ENCODE results near the gene CCDC60. TPM values are rescaled to one million over a fixed set of nuclear protein-coding genes. Genes with fewer than 3 reads are reported as not detected.

Gene CCDC60
- total and polyA plus RNA-seq, 2 of the 13 experiments (the other 11 are each of a cell fraction or from before 2014, with no cell fraction given) = not detected

- intact Hi-C loops (cut with micrococcal nuclease; ENCODE audit: unreplicated experiment) (no loop called here), in situ Hi-C loops (cut with HindIII; ENCODE audit: extremely low pct_ligation_motif_present, low pct_unique_long_range_greater_than_20kb) (no loop called here)
- TF ChIP-seq XBP1 (CRISPR knock-in tag; IDR thresholded peaks at IDR 0.05) = no peak
- no peak for TF ChIP-seq KAT2B (IDR thresholded peaks at IDR 0.05; ENCODE audit: borderline replicate concordance, low read depth, low read length)
- TF ChIP-seq ZNF274 (CRISPR knock-in tag; IDR thresholded peaks at IDR 0.05) = no peak
- TF ChIP-seq, protein P1, sequence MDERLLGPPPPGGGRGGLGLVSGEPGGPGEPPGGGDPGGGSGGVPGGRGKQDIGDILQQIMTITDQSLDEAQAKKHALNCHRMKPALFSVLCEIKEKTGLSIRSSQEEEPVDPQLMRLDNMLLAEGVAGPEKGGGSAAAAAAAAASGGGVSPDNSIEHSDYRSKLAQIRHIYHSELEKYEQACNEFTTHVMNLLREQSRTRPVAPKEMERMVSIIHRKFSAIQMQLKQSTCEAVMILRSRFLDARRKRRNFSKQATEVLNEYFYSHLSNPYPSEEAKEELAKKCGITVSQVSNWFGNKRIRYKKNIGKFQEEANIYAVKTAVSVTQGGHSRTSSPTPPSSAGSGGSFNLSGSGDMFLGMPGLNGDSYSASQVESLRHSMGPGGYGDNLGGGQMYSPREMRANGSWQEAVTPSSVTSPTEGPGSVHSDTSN (CRISPR knock-in tag; IDR thresholded peaks at IDR 0.05) = no peak
- TF ChIP-seq NFKBIZ (CRISPR knock-in tag; IDR thresholded peaks at IDR 0.05) = no peak
- no peak for TF ChIP-seq MIXL1 (CRISPR knock-in tag; IDR thresholded peaks at IDR 0.05)
- no peak for TF ChIP-seq ZBTB37 (CRISPR knock-in tag; IDR thresholded peaks at IDR 0.05)
- TF ChIP-seq, protein P2, sequence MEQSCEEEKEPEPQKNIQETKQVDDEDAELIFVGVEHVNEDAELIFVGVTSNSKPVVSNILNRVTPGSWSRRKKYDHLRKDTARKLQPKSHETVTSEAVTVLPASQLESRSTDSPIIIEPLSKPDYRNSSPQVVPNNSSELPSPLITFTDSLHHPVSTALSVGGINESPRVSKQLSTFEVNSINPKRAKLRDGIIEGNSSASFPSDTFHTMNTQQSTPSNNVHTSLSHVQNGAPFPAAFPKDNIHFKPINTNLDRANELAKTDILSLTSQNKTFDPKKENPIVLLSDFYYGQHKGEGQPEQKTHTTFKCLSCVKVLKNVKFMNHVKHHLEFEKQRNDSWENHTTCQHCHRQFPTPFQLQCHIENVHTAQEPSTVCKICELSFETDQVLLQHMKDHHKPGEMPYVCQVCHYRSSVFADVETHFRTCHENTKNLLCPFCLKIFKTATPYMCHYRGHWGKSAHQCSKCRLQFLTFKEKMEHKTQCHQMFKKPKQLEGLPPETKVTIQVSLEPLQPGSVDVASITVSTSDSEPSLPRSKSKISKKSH (CRISPR knock-in tag; IDR thresholded peaks at IDR 0.05; ENCODE audit: borderline replicate concordance) = no peak
- TF ChIP-seq, protein P3, sequence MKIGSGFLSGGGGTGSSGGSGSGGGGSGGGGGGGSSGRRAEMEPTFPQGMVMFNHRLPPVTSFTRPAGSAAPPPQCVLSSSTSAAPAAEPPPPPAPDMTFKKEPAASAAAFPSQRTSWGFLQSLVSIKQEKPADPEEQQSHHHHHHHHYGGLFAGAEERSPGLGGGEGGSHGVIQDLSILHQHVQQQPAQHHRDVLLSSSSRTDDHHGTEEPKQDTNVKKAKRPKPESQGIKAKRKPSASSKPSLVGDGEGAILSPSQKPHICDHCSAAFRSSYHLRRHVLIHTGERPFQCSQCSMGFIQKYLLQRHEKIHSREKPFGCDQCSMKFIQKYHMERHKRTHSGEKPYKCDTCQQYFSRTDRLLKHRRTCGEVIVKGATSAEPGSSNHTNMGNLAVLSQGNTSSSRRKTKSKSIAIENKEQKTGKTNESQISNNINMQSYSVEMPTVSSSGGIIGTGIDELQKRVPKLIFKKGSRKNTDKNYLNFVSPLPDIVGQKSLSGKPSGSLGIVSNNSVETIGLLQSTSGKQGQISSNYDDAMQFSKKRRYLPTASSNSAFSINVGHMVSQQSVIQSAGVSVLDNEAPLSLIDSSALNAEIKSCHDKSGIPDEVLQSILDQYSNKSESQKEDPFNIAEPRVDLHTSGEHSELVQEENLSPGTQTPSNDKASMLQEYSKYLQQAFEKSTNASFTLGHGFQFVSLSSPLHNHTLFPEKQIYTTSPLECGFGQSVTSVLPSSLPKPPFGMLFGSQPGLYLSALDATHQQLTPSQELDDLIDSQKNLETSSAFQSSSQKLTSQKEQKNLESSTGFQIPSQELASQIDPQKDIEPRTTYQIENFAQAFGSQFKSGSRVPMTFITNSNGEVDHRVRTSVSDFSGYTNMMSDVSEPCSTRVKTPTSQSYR (CRISPR knock-in tag; IDR thresholded peaks at IDR 0.05; ENCODE audit: borderline replicate concordance) = no peak
- TF ChIP-seq ZNF766 (CRISPR knock-in tag; IDR thresholded peaks at IDR 0.05; ENCODE audit: borderline replicate concordance) = no peak
- TF ChIP-seq RCOR2 (CRISPR knock-in tag; IDR thresholded peaks at IDR 0.05) = no peak
- no peak for TF ChIP-seq DR1 (CRISPR knock-in tag; IDR thresholded peaks at IDR 0.05)
- no peak for TF ChIP-seq ZZZ3 (CRISPR knock-in tag; IDR thresholded peaks at IDR 0.05; ENCODE audit: borderline replicate concordance)
- TF ChIP-seq RBM22 (optimal IDR thresholded peaks at IDR 0.05; ENCODE audit: low read length) = no peak
- no peak for TF ChIP-seq CREBL2 (CRISPR knock-in tag; IDR thresholded peaks at IDR 0.05; ENCODE audit: borderline replicate concordance)
- no peak for TF ChIP-seq ZNF841 (CRISPR knock-in tag; IDR thresholded peaks at IDR 0.05; ENCODE audit: borderline replicate concordance)
- no peak for TF ChIP-seq ZC3H4 (CRISPR knock-in tag; IDR thresholded peaks at IDR 0.05; ENCODE audit: borderline replicate concordance)
- no peak for TF ChIP-seq PAF1 (CRISPR knock-in tag; IDR thresholded peaks at IDR 0.05)
- TF ChIP-seq NR1H2 (CRISPR knock-in tag; IDR thresholded peaks at IDR 0.05; ENCODE audit: borderline replicate concordance, low read depth) = no peak
- no peaks in the 10 kb centered on the region for H3K4me1 ChIP-seq (ENCODE audit: insufficient read depth, low read length)
- no peak for ATAC-seq
- H3K4me3 ChIP-seq (replicated peaks in 1 of 3; ENCODE audit: insufficient read depth in 1 of 3, low read depth in 2 of 3, low read length in 3 of 3) = no peak overlapping the region
- no peaks in the 10 kb centered on the region for H4K20me1 ChIP-seq (ENCODE audit: insufficient read depth, low read length)
- no peak for DNase-seq (ENCODE audit: low spot score)
- WGBS (ENCODE audit: low lambda C conversion rate) = 13% methylated on average over 4 of the region's 4 CpGs
- no peak overlapping the region for H2AFZ ChIP-seq (ENCODE audit: low read length)
- no TSS peak for BruUV-seq (replicated peaks)
- no peak for FAIRE-seq
- H3K79me2 ChIP-seq (ENCODE audit: insufficient read depth, low read length) = no peaks in the 10 kb centered on the region
- ChIA-PET CTCF (ENCODE audit: low intra/inter-chr PET ratio, low total read pairs) (no interaction called here), POLR2A (no interaction called here)
- no peak overlapping the region for H3K4me2 ChIP-seq (ENCODE audit: low read depth, low read length)
- H3K9ac ChIP-seq (ENCODE audit: insufficient read depth, low read depth, low read length) = no peak overlapping the region
- H3K36me3 ChIP-seq (replicated peaks in 1 of 2; ENCODE audit: control insufficient read depth in 1 of 2, insufficient read depth in 2 of 2, low read length in 2 of 2) = no peaks in the 10 kb centered on the region
- H3K27ac ChIP-seq (ENCODE audit: extremely low read length, insufficient read depth, low read length) = no peak overlapping the region
- no peaks in the 10 kb centered on the region for H3K9me3 ChIP-seq (ENCODE audit: low read length)
- H3K27me3 ChIP-seq (ENCODE audit: control insufficient read depth in 1 of 2, insufficient read depth in 2 of 2, low read length in 2 of 2) = no peaks in the 10 kb centered on the region
These were observed 59.1 kb downstream of the CCDC60 start for GRCh38 chr12:119393677-119394076.
